NB4 (cell line): ENCODE results near the gene EVPLL.
"Not testable (repeated sequence)": the region's sequence is repeated elsewhere in the genome, so short reads cannot be mapped to it uniquely, and the experiment has no call there.

Source experiments
- DNase-seq: peaks from one replicate; pipeline ENCODE4 v3.0.0; 2010; ENCODE audit warnings: low read depth
- H3K4me3 ChIP-seq: one replicate; pipeline ENCODE4 v1.5.1; 2011; ENCODE audit warnings: mild to moderate bottlenecking, low read depth, low read length, moderate library complexity
- MYC ChIP-seq: IDR thresholded peaks from 2 replicates; pipeline ENCODE4 v1.6.1; 2011; ENCODE audit warnings: low read depth, low read length
- POLR2A ChIP-seq: IDR thresholded peaks from 2 replicates; pipeline ENCODE4 v1.6.1; 2011; ENCODE audit warnings: mild to moderate bottlenecking; ENCODE audit not compliant: insufficient read length; ENCODE audit errors: extremely low read depth
- TF ChIP-seq, protein P1 (sequence below): IDR thresholded peaks from one replicate; pipeline ENCODE4 v1.5.1; 2012; ENCODE audit warnings: low read depth, low read length
- TF ChIP-seq, protein P2 (sequence below): IDR thresholded peaks from 2 replicates; pipeline ENCODE4 v1.6.1; 2011; ENCODE audit warnings: low read depth, low read length

The EVPLL gene

DNA sequence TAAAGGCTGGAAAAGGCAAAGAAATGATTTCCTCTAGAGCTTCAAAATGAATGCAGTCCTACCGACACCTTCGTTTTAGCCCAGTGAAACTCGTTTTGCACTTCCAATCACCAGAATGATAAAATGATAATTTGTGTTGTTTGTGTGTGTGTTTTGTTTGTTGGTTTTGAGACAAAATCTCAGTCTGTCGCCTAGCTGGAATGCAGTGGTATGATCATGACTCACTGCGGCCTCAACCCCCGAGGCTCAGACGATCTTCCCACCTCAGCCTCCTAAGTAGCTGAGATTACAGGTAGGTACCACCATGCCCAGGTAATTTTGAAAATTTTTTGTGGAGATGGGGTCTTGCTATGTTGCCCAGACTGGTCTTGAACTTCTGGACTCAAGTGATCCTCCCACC is 3.4 kb upstream of the EVPLL start:
- no peak for DNase-seq
- TF ChIP-seq, protein P1, sequence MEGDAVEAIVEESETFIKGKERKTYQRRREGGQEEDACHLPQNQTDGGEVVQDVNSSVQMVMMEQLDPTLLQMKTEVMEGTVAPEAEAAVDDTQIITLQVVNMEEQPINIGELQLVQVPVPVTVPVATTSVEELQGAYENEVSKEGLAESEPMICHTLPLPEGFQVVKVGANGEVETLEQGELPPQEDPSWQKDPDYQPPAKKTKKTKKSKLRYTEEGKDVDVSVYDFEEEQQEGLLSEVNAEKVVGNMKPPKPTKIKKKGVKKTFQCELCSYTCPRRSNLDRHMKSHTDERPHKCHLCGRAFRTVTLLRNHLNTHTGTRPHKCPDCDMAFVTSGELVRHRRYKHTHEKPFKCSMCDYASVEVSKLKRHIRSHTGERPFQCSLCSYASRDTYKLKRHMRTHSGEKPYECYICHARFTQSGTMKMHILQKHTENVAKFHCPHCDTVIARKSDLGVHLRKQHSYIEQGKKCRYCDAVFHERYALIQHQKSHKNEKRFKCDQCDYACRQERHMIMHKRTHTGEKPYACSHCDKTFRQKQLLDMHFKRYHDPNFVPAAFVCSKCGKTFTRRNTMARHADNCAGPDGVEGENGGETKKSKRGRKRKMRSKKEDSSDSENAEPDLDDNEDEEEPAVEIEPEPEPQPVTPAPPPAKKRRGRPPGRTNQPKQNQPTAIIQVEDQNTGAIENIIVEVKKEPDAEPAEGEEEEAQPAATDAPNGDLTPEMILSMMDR = no peak
- TF ChIP-seq POLR2A (no peak), MYC (no peak)
- TF ChIP-seq, protein P2, sequence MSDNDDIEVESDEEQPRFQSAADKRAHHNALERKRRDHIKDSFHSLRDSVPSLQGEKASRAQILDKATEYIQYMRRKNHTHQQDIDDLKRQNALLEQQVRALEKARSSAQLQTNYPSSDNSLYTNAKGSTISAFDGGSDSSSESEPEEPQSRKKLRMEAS = no peak
- H3K4me3 ChIP-seq = no peak overlapping the region

DNA sequence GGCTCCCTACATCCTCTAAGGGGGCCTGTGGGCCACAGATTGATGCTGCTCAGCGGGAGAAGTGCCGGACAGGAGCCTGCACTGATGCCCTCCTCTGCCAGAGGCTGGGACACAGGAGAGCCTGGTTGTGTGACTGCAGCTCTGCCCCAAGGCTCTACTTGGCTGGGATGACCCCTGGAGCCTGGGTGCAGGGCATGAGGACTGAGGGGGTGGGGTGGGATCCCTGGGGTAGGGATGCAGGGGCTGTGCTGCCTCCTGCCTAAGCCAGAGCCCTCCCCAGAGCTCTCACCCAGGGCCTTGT is 577 bp downstream of the EVPLL start:
- TF ChIP-seq MYC = no peak
- TF ChIP-seq, protein P1 = no peak
- TF ChIP-seq, protein P2 = no peak
- no peak for TF ChIP-seq POLR2A
- H3K4me3 ChIP-seq = no peak overlapping the region
- DNase-seq = no peak

DNA sequence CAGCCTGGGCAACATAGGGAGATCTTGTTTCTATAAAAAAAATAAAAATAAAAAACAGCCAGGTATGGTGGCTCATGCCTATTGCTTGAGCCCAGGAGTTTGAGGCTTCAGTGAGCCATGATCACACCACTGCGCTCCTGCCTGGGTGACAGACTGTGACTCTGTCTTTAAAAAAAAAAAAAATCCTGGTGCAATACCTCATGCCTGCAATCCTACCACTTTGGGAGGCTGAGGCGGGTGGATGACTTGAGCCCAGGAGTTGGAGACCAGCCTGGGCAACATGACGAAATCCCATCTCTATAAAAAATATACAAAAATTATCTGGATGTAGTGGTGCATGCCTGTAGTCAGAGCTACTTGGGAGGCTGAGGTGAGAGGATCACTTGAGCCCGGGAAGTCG is 1.0 kb downstream of the EVPLL start:
- DNase-seq = peak; percentile 46
- H3K4me3 ChIP-seq = not testable (repeated sequence)

DNA sequence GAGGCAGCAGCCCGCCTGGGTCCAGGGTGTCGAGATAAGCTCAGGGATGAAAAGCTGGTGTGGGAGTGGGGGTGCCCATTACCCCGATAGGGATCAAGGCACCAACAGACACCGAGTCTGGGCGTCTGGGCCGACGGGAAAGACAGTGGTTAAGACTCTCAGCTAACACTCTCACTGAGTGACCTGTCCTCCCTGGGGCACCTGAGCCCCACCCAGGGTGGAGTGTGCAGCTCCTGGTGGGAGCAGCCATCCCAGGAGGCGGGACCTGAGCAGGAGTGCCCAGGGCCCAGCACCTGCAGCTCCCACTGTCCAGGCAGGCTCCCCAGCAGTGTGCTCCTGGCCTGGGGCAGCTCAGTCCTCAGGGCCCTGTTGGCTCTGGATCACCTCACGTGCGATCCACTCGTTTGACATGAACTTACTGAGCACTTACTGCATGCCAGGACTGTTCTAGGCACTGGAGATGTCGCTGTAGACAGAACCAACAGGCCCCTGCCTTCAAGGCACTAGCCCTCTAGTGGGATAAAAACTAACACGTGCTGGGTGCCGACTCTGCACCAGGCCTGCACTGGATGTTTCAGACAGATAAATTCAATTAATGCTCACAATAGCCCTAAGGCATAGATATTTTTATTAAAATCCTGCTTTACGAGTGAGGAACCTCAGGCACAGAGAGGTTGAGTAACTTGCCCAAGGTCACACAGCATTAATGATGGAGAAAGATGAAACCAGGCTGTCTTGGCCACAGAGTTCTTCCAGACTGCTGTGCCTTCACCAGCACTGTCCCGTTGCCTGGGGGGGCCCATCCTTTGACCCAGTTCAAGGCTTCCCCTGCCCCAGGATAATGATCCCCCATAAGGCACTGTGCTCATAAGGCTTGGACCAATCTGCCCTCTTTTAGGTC is 1.9 kb downstream of the EVPLL start:
- no peak for DNase-seq
- no peak overlapping the region for H3K4me3 ChIP-seq
- TF ChIP-seq, protein P2 = no peak
- TF ChIP-seq, protein P1 = peak; percentile 3
- no peak for TF ChIP-seq POLR2A
- TF ChIP-seq MYC = no peak

DNA sequence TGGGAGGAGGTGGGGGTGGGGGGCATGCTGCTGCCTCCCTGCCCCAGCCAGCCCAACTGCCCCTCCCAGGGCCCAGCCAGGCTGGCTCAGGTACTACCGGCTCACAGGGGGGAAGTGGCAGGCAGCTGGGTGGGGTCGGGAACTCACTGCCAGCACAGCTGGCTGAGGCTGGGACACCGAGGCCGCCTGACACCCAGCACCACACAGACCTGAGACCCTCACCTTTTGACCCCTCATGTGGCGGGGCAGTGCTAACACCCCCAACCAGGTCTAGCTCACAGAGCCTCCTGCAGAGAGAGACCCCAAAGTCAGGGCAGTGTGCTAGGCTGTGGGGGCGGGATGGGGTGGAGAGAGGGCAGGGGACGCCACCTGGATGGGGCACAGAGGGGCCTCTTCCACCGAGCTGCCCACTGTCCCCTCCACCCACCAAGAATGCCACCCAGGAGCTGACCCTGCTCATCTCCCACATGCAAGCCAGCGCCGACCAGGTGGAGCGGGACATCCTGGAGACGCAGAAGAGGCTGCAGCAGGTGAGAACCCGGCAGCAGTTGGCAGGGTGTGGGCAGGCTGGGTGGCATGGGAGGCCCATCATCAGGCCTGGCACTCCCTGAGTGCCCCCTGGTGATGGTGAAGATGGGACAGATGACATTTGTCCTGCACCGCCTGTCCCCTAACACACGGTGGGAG is 3.0 kb downstream of the EVPLL start:
- no peak for DNase-seq
- TF ChIP-seq POLR2A (no peak), MYC (no peak)
- TF ChIP-seq, protein P1 = no peak
- TF ChIP-seq, protein P2 = no peak
- H3K4me3 ChIP-seq = no peak overlapping the region

DNA sequence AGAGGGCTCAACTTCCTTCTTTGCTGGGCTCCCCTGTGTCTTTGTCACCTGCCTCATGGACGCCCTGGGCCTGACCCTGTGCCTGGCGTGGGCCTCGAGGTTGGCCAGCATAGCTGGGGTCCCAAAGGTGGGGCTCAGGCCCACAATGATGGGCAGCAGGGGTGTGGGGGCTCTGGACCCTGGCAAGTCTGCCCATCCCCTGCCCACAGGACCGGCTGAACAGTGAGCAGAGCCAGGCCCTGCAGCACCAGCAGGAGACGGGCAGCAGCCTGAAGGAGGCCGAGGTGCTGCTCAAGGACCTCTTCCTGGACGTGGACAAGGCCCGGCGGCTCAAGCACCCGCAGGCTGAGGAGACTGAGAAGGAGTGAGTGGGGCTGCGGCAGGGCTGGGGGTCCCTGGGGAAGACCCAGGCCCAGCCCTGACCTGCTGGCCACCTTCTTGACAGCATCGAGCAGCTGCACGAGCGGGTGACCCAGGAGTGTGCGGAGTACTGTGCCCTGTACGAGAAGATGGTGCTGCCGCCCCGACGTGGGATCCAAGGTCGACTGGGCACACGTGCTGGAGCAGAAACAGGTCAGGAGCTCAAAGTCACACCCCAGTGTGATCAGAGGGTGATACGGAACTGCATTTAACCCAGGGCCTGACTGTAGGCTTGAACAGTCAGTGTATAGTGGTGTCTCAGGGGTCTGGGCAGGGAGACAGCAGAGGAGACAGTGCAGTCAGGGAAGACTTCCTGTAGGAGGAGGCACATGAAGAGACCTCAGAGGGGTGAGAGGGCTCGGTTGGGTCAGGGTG is 3.8 kb downstream of the EVPLL start:
- no peak overlapping the region for H3K4me3 ChIP-seq
- no peak for DNase-seq
- TF ChIP-seq, protein P1 = no peak
- TF ChIP-seq MYC (no peak), POLR2A (no peak)
- TF ChIP-seq, protein P2 = no peak
